NCI-H1436 treated with DMSO at 0.1 percent for 48 hours (cell line): Measurements from ENCODE around the gene RAB3A.

Source experiments
- DNase-seq: peaks from one replicate; lab custom pipeline; 2025; lab: John Stamatoyannopoulos, UW

The RAB3A gene

GRCh38 chr19:18197306-18197705 is 6.5 kb downstream of the RAB3A start:
- no peak for DNase-seq

GRCh38 chr19:18196511-18196845 is 7.4 kb downstream of the RAB3A start:
- no peak for DNase-seq

- DNase-seq, result no peak
These were observed 9.1 kb downstream of the RAB3A start for GRCh38 chr19:18194554-18195238.

GRCh38 chr19:18194181-18194530 is 9.7 kb downstream of the RAB3A start:
- no peak for DNase-seq

DNA sequence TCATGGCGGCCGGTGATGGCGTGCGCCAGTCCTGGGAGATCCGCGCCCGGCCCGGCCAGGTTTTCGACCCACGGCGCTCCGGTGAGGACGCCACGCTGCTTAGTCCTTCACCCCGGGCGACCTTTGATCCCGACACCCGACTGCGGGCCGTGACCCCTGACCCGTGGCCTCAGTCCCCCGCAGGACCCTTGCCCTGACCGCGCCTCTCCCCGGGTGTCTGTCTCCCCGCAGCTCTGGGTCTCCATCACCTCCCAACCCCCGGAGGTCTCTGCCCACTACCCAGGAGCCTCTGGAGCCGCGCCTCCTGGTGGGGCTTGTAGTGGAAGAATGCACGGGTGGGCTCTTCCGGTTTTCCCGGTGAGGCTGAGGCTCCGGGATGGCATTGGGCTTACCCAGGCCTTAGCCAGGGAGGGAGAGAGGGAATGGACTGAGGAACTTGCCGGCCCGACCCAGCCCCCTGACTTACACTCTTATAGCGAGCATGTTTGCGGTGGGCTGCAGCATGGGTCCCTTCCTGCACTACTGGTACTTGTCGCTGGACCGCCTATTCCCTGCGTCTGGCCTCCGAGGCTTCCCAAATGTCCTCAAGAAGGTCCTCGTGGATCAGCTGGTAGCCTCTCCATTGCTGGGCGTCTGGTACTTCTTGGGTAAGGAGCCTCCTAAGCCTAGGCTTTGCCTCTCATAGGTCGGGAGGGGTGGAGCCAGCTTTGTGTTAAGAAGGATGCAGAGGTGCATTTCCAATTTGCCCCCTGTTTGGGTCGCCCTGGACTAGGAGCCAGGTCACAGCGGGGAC is 10.3 kb downstream of the RAB3A start:
- DNase-seq, result no peak

DNA sequence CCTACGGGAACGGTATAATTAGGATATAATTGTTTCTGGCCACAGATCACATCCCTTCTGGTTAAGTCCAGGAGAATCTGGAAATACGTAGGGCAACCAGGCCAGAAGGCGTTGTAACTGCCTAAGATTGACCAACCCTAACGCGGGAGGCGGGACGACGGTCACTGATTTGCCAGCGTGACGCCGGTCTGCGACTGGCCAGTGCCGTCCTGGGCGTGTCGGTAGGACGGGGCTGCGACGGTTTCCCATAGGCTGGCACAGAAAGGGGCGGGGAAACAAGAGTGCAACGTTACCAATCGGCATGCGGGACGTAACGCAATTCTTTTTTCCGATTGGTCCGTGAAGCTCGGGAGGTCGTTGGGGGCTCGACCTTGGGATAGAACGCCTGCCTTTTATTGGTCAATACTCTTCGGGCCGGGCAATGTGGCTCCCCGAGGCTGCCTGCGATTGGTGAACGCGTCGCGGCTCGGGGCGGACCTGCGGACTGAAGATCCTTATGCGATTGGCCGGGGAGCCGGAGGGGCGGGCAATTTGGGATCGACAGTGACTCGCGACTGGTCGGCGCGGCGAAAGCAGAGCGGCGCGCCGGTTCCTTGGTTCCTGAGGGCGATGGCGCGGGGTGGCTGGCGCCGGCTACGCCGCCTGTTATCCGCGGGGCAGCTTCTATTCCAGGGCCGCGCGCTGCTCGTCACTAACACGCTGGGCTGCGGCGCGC is 11.0 kb downstream of the RAB3A start, which contains the start of gene MPV17L2:
TSS of gene MPV17L2 (plus strand) at position 546 of the 715 bp plus-strand sequence. CDS start at position 610, 64 bp downstream.
- DNase-seq, result peak; percentile 99

DNA sequence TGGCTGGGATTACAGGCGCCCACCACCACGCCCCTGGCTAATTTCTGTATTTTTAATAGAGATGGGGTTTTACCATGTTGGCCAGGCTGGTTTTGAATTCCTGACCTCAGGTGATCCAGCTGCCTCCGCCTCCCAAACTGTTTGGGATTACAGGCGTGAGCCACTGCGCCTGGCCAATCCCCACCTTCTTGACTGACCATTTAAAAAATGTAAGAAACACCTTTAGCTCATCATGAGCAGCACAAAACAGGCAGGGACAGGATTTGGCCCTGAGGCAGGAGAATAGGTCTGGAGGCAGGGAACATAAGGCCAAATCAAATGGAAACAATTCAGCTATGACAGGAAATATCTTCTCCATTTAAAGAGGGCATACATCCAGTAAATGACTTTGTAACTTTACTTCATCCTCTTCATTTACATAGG is 12.2 kb downstream of the RAB3A start:
- DNase-seq, result no peak

GRCh38 chr19:18190278-18190677 is 13.6 kb downstream of the RAB3A start:
- no peak for DNase-seq

DNA sequence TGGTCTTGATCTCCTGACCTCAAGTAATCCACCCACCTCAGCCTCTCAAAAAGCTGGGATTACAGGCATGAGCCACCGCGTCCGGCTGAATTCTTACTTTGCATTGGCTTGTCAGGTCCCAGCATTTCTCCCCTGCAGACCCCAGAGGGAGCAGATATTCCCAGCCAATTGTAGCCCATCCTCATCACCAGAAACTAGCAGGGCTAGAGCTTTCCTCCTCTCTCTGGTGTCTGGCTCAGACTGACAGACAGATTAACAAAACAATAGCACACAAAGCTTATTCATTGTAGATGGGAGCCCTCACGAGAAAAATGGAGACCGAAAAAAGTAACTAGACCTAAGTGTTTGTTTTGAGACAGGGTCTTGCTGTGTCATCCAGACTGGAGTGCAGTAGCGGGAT is 18.3 kb downstream of the RAB3A start:
- DNase-seq, result no peak

- DNase-seq, result no peak
These were observed 20.3 kb downstream of the RAB3A start for GRCh38 chr19:18183529-18183928.

DNA sequence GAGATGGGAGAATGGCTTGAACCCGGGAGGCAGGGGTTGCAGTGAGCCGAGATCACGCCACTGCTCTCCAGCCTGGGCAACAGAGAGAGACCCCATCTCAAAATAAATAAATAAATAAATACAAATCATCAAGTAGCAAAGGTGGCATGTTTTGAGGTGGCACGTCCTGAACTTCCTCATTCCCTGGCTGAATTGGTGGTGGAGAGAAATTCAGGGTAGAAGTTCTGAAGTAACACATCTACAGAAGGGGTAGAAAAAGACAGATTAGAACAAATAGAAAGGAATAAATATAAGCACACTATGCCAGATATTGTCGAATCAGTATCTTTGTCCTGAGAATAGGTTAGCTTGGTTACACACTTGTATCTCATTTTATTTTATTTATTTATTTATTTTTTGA is 23.9 kb downstream of the RAB3A start:
- no peak for DNase-seq

DNA sequence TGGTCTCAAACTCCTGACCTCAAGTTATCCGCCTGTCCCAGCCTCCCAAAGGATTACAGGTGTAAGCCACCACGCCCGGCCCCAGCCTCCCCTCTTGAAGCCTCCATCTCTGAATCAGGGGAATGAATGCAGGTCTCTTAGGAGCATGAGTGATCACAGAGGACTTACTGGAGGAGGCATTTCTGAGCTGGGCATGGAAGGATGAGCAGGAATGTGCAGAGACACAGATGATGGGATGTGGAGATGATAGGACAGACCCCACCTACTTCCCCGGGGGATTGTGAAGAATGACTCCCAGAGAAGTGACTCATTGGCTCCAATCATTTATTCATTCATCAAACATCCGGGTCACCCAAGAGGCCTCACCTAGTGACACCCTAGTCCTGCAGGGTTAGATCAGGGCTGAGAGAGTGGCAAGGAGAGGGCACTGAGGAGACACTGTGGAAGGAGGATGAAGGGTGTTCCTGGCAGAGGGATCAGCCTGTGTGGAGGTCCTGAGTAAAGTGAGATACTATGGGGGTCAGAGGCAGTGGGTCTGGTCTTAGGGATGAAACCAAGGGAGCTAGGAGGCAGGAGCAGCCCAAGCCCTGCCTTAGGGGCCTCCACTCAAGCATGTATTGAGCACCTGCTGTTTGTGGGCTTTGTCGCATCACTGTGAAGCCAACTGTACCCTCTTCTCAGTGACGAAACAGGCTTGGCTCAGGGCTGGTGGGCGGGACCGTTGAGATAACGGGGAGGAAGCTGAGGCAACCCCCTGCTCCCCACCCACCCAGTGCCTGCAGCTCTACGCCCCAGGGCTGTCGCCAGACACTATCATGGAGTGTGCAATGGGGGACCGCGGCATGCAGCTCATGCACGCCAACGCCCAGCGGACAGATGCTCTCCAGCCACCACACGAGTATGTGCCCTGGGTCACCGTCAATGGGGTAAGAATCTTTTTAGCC is 27.2 kb downstream of the RAB3A start:
- no peak for DNase-seq

- no peak for DNase-seq
These were observed 28.9 kb downstream of the RAB3A start for GRCh38 chr19:18174983-18175382.

GRCh38 chr19:18173572-18174288 is 30.1 kb downstream of the RAB3A start, which contains the start of gene IFI30:
Gene IFI30, plus strand, starts transcription at chr19:18173813. Its CDS starts 29 bp downstream, at chr19:18173842.
- DNase-seq, result no peak

DNA sequence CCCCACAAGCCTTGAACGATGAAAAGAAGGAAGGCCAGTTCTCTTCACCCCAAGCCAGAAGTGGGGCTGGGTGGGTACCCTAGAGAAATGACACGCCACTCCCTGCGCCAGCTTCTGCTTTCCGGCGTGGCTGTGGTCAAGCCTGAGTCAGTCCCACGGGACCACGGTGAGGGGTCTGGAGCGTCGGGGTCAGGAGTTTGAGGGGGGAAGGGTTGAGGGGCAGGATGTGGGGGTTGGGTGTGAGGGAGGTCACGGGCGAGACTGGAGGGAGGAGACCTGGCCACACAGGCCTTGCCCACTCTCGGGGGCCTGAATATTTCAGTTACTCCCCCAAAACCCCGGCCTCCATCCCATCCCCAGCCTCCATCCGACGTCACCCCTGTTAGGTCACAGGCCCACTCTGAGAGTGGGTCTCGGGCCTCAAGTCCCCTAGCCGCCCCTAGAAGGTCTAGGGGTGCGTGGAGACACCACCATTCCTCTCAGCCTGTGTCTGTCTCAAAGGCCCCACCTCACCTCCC is 30.7 kb downstream of the RAB3A start:
- no peak for DNase-seq

DNA sequence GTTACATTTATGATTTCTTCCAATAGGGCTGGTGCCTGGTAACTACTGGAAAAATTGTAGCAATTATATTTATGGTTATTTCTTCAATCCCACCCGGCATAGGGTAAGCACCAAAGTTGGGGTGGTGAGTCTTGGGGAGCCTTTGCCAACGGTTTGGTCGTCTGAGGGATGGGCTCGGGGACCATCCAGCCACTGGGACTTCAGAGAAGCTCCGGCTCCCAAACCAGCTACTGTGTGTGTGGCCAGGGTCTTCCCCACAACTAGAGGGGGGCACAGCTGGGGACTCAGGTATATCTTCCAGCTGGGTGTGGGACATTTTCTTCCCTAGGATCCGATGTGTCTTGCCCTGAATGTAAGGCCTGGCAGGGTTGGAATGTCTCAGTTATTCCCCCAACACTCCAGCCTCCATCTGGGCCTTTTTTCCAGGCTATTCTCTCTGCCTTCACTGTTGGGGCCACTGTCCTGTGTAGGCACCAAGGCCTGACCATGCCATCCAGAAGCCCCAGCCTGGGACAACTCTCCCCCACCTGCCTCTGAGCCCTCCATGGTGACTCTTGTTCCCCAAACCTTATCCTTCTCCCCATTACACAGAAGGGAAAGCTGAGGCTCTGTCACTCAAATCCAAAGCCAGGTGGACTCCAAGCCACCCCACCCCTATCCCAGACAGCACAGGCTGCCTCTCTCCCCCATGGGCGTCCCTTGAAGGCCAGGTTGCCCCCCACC is 31.4 kb downstream of the RAB3A start:
- no peak for DNase-seq

GRCh38 chr19:18171605-18172327 is 32.1 kb downstream of the RAB3A start:
- no peak for DNase-seq

- DNase-seq, result no peak
These were observed 33.1 kb downstream of the RAB3A start for GRCh38 chr19:18170714-18171255.
